Erythroblast (primary cell): ENCODE results near the gene SLC7A11.

Experiments used
- GATA1 ChIP-seq: IDR thresholded peaks from 2 replicates; pipeline ENCODE4 v1.6.1; 2011; ENCODE audit warnings: low read depth, mild to moderate bottlenecking, control low read depth, low read length, moderate library complexity
- POLR2A ChIP-seq: IDR thresholded peaks from 2 replicates; pipeline ENCODE4 v1.6.1; 2011; ENCODE audit warnings: mild to moderate bottlenecking, low read length

- TF ChIP-seq POLR2A (no peak), GATA1 (no peak)
Measured at GRCh38 chr4:138238521-138239292, 3.4 kb downstream of the SLC7A11 start.
